Peyer's patch (tissue), 4 donors: ENCODE results near the gene RINL. TPM values are rescaled to one million over a fixed set of nuclear protein-coding genes. Genes with fewer than 3 reads are reported as not detected.

Experiments used
- DNase-seq, 3 donors: peaks; one replicate each; pipeline ENCODE4 v3.0.0-alpha.2; 2017 to 2019
- H3K27ac ChIP-seq, 4 donors: fragments of 200-600 bp; sonication (generic); one replicate each; pipeline ENCODE4 v1.5.1; 2016 to 2019
- H3K27me3 ChIP-seq, 2 donors: fragments of 200-600 bp; sonication (generic); one replicate each; pipeline ENCODE4 v1.5.1; 2019
- H3K36me3 ChIP-seq, 3 donors: fragments of 200-600 bp; sonication (generic); one replicate each; pipeline ENCODE4 v1.5.1; 2016 to 2019
- H3K4me1 ChIP-seq, 4 donors: fragments of 200-600 bp; sonication (generic); one replicate each; pipeline ENCODE4 v1.5.1; 2016 to 2019
- H3K4me3 ChIP-seq, 4 donors: fragments of 200-600 bp; sonication (generic); 1 replicate in 3 of 4; 2 replicates in 1 of 4; pipeline ENCODE4 v1.5.1; 2016 to 2019; ENCODE audit warnings: mild to moderate bottlenecking in 1 of 4
- H3K9me3 ChIP-seq, 4 donors: fragments of 200-600 bp; sonication (generic); one replicate each; pipeline ENCODE4 v1.5.1; 2016 to 2019; ENCODE audit warnings: mild to moderate bottlenecking in 1 of 4
- CTCF ChIP-seq, 6 experiments: fragments of 450-650 bp in 4 of 6; fragments of 200-600 bp in 2 of 6; sonication (generic) in 1 of 6; IDR thresholded peaks; one replicate each; pipeline ENCODE4 v1.5.1; 2017 to 2019; ENCODE audit warnings: antibody characterized with exemption in 6 of 6, mild to moderate bottlenecking in 3 of 6, moderate library complexity in 1 of 6
- POLR2A ChIP-seq, 2 donors: fragments of 450-650 bp; IDR thresholded peaks; one replicate each; pipeline ENCODE4 v1.5.1; 2017; ENCODE audit warnings: antibody characterized with exemption in 2 of 2, mild to moderate bottlenecking in 2 of 2, moderate library complexity in 2 of 2
- total RNA-seq, 4 donors: library from RNA; depleted of rRNA; stranded (reverse); fragments of >200 nt; gene quantifications; one replicate each; pipeline ENCODE4 v1.1.0, GENCODE V29; 2016

Gene RINL
- total RNA-seq, 4 donors from 2014 or later: 4.6 to 22.3 (median 7.2) TPM

GRCh38 chr19:38915329-38916321 is 37.5 kb upstream of the RINL start:
- Histone ChIP-seq H3K27ac (no peak overlapping the region), H3K9me3 (no peaks in the 10 kb centered on the region), H3K4me3 (no peak overlapping the region), H3K4me1 (no peaks in the 10 kb centered on the region), H3K27me3 (no peaks in the 10 kb centered on the region), H3K36me3 (no peaks in the 10 kb centered on the region)
- TF ChIP-seq CTCF (IDR thresholded peaks at IDR 0.05) (no peak), POLR2A (IDR thresholded peaks at IDR 0.05) (no peak)
- peak in 1 of 3 donors; percentile 44 for DNase-seq

DNA sequence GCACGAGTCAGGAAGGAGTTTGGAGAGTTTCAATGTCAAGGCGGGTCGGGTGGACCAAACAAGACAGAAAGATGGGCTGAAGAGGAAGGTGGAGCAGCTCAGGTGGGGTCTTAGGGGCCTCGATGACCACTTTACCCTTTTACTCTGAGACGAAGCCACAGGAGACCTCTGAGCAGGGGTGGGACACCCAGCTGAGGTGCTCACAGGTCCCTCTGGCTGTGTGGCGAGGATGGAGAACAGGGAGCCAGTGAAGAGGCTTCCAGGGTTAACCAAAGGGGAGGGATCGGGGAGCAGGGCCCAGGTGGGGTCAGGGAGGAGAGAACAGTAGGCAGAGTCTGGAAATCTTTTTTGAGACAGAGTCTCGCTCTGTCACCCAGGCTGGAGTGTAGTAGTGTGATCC is 35.9 kb upstream of the RINL start:
- Histone ChIP-seq H3K4me3 (no peak overlapping the region), H3K4me1 (no peaks in the 10 kb centered on the region), H3K27ac (no peak overlapping the region), H3K27me3 (no peaks in the 10 kb centered on the region), H3K36me3 (no peaks in the 10 kb centered on the region), H3K9me3 (no peaks in the 10 kb centered on the region)
- no peak for DNase-seq
- TF ChIP-seq CTCF (IDR thresholded peaks at IDR 0.05): no peak
- TF ChIP-seq POLR2A (IDR thresholded peaks at IDR 0.05): no peak

DNA sequence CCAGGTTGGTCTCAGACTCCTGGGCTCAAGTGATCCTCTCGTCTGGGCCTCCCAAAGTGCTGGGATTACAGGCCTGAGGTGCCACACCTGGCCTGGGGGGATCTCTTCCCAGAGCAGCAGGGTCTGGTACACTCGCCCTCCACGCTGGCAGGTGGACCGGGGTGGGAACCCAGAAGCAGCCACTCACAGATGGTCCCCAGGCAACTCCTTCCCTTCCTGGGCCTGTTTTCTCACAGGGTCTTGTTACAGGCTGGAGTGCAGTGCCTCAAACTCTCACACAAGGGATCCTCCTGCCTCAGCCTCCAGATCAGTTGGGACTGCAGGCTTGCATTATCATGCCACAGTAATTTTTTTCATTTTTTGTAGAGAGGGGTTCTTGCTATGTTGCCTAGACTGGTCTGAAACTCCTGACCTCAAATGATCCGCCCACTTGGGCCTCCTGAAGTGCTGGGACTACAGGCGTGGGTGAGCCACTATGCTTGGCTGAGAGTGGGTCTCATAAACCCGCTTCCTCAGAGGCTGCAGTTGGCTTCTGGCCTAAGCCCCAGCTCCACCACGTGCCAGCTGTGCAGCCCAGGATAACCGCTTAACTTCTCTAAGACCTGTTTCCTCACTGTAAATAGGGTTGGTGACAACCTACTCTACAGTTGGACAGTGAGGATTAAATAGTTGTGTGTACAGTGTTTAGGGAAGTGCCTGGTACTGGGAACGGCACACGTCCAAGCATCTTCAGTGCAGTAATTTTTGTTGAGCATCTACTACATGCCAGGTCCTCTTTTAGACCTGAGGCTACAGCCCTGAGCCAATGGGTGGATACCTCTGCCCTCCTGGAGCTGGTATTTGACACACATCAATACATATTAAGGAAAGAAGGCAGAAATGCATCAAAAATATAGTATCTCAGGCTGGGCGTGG is 34.8 kb upstream of the RINL start:
- H3K27me3 ChIP-seq: no peaks in the 10 kb centered on the region
- no peak for DNase-seq
- H3K36me3 ChIP-seq: peaks cover 0 to 2% (median 0%) of the 10 kb centered on the region in 3 donors
- H3K9me3 ChIP-seq: no peaks in the 10 kb centered on the region
- no peak overlapping the region for H3K27ac ChIP-seq
- H3K4me3 ChIP-seq: no peak overlapping the region
- H3K4me1 ChIP-seq: no peaks in the 10 kb centered on the region
- TF ChIP-seq CTCF (IDR thresholded peaks at IDR 0.05): no peak
- no peak for TF ChIP-seq POLR2A (IDR thresholded peaks at IDR 0.05)

DNA sequence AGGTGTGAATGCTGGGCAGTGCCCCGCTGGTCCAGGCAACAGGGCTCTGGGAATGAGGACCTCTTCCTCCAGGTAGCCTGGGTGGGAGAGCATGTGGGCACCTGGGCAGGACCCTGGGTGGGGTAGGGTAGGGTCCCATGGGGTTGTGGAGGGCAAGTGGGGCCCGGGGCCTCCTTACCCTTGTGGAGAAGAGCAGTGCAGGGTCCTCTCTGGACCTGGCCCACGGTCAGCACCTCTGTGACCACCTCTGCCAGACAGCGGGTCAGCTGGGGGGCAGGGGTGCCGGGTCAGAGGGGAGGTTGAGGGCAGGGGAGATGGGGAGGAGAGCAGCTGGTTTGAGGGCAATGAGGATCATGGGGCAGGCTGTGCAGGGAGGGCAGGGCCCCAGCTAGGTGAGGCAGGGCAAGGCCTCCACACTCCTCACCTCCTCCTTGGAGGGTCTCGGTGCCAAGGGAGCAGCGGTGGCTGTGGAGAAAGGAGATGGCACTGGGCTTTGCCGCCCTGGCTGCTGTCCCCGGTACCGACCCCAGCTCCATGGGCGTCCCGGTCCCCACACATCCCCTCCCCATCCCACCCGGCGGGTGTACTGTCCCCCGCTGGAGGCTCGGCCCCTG is 33.4 kb upstream of the RINL start:
- Histone ChIP-seq H3K27ac (no peak overlapping the region), H3K9me3 (no peaks in the 10 kb centered on the region), H3K27me3 (no peaks in the 10 kb centered on the region), H3K4me3 (no peak overlapping the region), H3K4me1 (no peaks in the 10 kb centered on the region), H3K36me3 (peaks cover 0 to 15% (median 0%) of the 10 kb centered on the region in 3 donors)
- DNase-seq: no peak
- TF ChIP-seq CTCF (IDR thresholded peaks at IDR 0.05): no peak
- no peak for TF ChIP-seq POLR2A (IDR thresholded peaks at IDR 0.05)

GRCh38 chr19:38910488-38910887 is 32.4 kb upstream of the RINL start:
- peaks cover 0 to 2% (median 0%) of the 10 kb centered on the region in 4 donors for H3K4me1 ChIP-seq
- no peak for DNase-seq
- H3K4me3 ChIP-seq: no peak overlapping the region
- peaks cover 0 to 24% (median 0%) of the 10 kb centered on the region in 3 donors for H3K36me3 ChIP-seq
- H3K9me3 ChIP-seq: no peaks in the 10 kb centered on the region
- H3K27ac ChIP-seq: no peak overlapping the region
- no peak for TF ChIP-seq POLR2A (IDR thresholded peaks at IDR 0.05)
- TF ChIP-seq CTCF (IDR thresholded peaks at IDR 0.05): no peak
- no peaks in the 10 kb centered on the region for H3K27me3 ChIP-seq
